K562 (cell line): ENCODE measurements around the gene ZFAND2A. TPM values are rescaled to one million over a fixed set of nuclear protein-coding genes. Genes with fewer than 3 reads are reported as not detected.

ENCODE experiments used
- ATAC-seq: fragments of 200-7000 bp; cut with Tn5 transposase; 3 replicates; pipeline ENCODE4 v1.9.1; 2020; ENCODE audit warnings: moderate library complexity
- BruUV-seq: library from RNA; stranded (reverse); fragments of 400-500 nt; replicated peaks from 2 replicates; lab custom pipeline; 2021; lab: Mats Ljungman, UMichigan
- CTCF ChIA-PET: fragments of 300-600 bp; formaldehyde crosslinking; extraction: SDS; loops from one replicate; lab custom pipeline; 2021; ENCODE audit warnings: low intra/inter-chr PET ratio; lab: Yijun Ruan, JAX
- POLR2A ChIA-PET: fragments of 300-600, 350-650 bp; sonication (Branson Sonifier 250); formaldehyde crosslinking; extraction: SDS; loops from one replicate; lab custom pipeline; 2021; ENCODE audit warnings: antibody characterized with exemption, inconsistent platforms; lab: Yijun Ruan, JAX
- DNase-seq, 4 experiments: peaks; one replicate each; pipeline versions ENCODE4 v3.0.0 to v3.0.0-alpha.2; 2011 to 2018; ENCODE audit warnings: low spot score in 3 of 4, mixed read lengths in 3 of 4; ENCODE audit errors: extremely low read depth in 1 of 4
- FAIRE-seq: peaks from 2 replicates; lab custom pipeline; 2011; peaks lifted over from hg19 to GRCh38; lab: Jason Lieb, UNC
- H2AFZ ChIP-seq: 2 replicates; pipeline ENCODE4 v1.6.0; 2011; ENCODE audit warnings: low read depth, low read length, control low read depth, inconsistent platforms
- H3K27ac ChIP-seq: fragments of 200-600 bp; 3 replicates; pipeline ENCODE4 v1.8.0; 2011; ENCODE audit warnings: low read depth, mild to moderate bottlenecking, control low read depth, inconsistent platforms, low read length, moderate library complexity, mixed read lengths; ENCODE audit errors: extremely low read depth
- H3K27me3 ChIP-seq, 2 experiments: fragments of 300-600 bp in 1 of 2; 2 replicates in 1 of 2; 3 replicates in 1 of 2; pipeline versions ENCODE4 v1.6.0 to v1.8.0; 2011; ENCODE audit warnings: inconsistent platforms in 2 of 2, low read length in 2 of 2, mild to moderate bottlenecking in 1 of 2, mixed read lengths in 1 of 2, moderate library complexity in 1 of 2; ENCODE audit not compliant: control insufficient read depth in 2 of 2, insufficient read depth in 2 of 2
- H3K36me3 ChIP-seq: fragments of 300-600 bp; 3 replicates; pipeline ENCODE4 v1.8.0; 2011; ENCODE audit warnings: mild to moderate bottlenecking, low read length, inconsistent platforms; ENCODE audit not compliant: control insufficient read depth, insufficient read depth
- H3K4me1 ChIP-seq, 2 experiments: fragments of 200-600 bp in 1 of 2; replicated peaks in 1 of 2; 2 replicates in 1 of 2; 3 replicates in 1 of 2; pipeline versions ENCODE4 v1.5.1 to v1.8.0; 2011; ENCODE audit warnings: inconsistent platforms in 2 of 2, low read length in 2 of 2, mild to moderate bottlenecking in 1 of 2, mixed read lengths in 1 of 2, moderate library complexity in 1 of 2; ENCODE audit not compliant: control insufficient read depth in 2 of 2, insufficient read depth in 2 of 2
- H3K4me2 ChIP-seq: 2 replicates; pipeline ENCODE4 v1.6.1; 2011; ENCODE audit warnings: low read length, control low read depth, inconsistent platforms, mixed read lengths; ENCODE audit not compliant: insufficient read depth
- H3K4me3 ChIP-seq: fragments of 200-600 bp; sonication (generic), shearing (Covaris generic); 2 replicates; pipeline ENCODE4 v1.5.1; 2016; ENCODE audit warnings: control low read depth, inconsistent platforms
- H3K79me2 ChIP-seq: fragments of 200-600 bp; 3 replicates; pipeline ENCODE4 v1.8.0; 2011; ENCODE audit warnings: low read length, inconsistent platforms; ENCODE audit not compliant: control insufficient read depth, insufficient read depth
- H3K9ac ChIP-seq, 2 experiments: 2 replicates each; pipeline versions ENCODE4 v1.6.0 to v1.6.1; 2011; ENCODE audit warnings: low read depth in 2 of 2, low read length in 2 of 2, control low read depth in 1 of 2, inconsistent platforms in 1 of 2, mild to moderate bottlenecking in 1 of 2, mixed read lengths in 1 of 2; ENCODE audit not compliant: insufficient read depth in 1 of 2
- H3K9me1 ChIP-seq: one replicate; pipeline ENCODE4 v1.6.0; 2011; ENCODE audit warnings: inconsistent platforms, mild to moderate bottlenecking, low read length, moderate library complexity; ENCODE audit not compliant: control insufficient read depth, insufficient read depth
- H3K9me3 ChIP-seq: replicated peaks from 2 replicates; pipeline ENCODE4 v1.5.1; 2011; ENCODE audit warnings: low read depth, low read length, inconsistent platforms; ENCODE audit not compliant: control insufficient read depth, insufficient read depth
- H4K20me1 ChIP-seq: replicated peaks from 2 replicates; pipeline ENCODE4 v1.6.1; 2011; ENCODE audit warnings: low read length, inconsistent platforms, mixed read lengths; ENCODE audit not compliant: control insufficient read depth, insufficient read depth
- THRA ChIP-seq: fragments of 450-650 bp; IDR thresholded peaks from 2 replicates; pipeline ENCODE4 v1.6.1; 2017; ENCODE audit warnings: mild to moderate bottlenecking, moderate library complexity
- ZNF717 ChIP-seq: fragments of 250-450 bp; sonication (Bioruptor Pico); IDR thresholded peaks from 2 replicates; pipeline ENCODE4 v1.5.0; 2021
- WGBS: fragments of 100-300 bp; shearing (Covaris generic); methylation state at CpG from one replicate; pipeline ENCODE4 v1.1.6; 2016; ENCODE audit warnings: low coverage, mixed read lengths; ENCODE audit not compliant: insufficient coverage; ENCODE audit errors: missing lambda C conversion rate; 5-methylcytosine and 5-hydroxymethylcytosine counted together
- in situ Hi-C: fragments of 300-500 bp; cut with MboI; formaldehyde crosslinking; loops from 4 replicates; pipeline ENCODE4 v1.15.0; 2018; ENCODE audit warnings: inconsistent platforms, mixed read lengths
- intact Hi-C: fragments of 100-400 bp; cut with micrococcal nuclease; formaldehyde crosslinking; loops from 2 replicates; pipeline ENCODE4 v1.14.2; 2022
- polyA plus RNA-seq, 8 experiments: library from polyadenylated mRNA; depleted of rRNA in 4 of 8; stranded (reverse) in 5 of 8; unstranded in 3 of 8; fragments of >200 nt; fragmentation: Nextera tagmentation in 2 of 8; fragmentation: Illumina TruSeq in 1 of 8; extraction: Ambion mirVana in 2 of 8; extraction: Trizol in 1 of 8; gene quantifications; 2 replicates each; pipeline versions ENCODE4 v1.2.1 to v1.2.3, GENCODE V29; 2011 to 2014; ENCODE audit warnings: inconsistent platforms in 1 of 8, missing spikeins in 1 of 8
- total RNA-seq, 7 experiments: library from RNA; depleted of rRNA in 6 of 7; stranded (reverse); fragments of >200 nt in 6 of 7; fragmentation: Illumina TruSeq in 2 of 7; extraction: Trizol in 2 of 7; gene quantifications; 2 replicates each; pipeline versions ENCODE4 v1.2.1 to v1.2.3, GENCODE V29; 2011 to 2021; ENCODE audit warnings: low replicate concordance in 1 of 7

ZFAND2A gene
- total and polyA plus RNA-seq, 9 of the 15 experiments (the other 6 are each of a cell fraction or from before 2014, with no cell fraction given): 16.8 to 56.8 (median 26.1) TPM

GRCh38 chr7:1170741-1171501 is 10.9 kb upstream of the ZFAND2A start:
- DNase-seq: no peak
- no peaks in the 10 kb centered on the region for H3K27me3 ChIP-seq
- no TSS peak for BruUV-seq
- H2AFZ ChIP-seq: no peak overlapping the region
- no peaks in the 10 kb centered on the region for H3K9me1 ChIP-seq
- no peak overlapping the region for H3K4me2 ChIP-seq
- H3K27ac ChIP-seq: no peak overlapping the region
- in situ Hi-C loops (loop anchor here (25.0 kb wide), 1 partner anchor 184 kb away; the partner anchor contains the start of genes COX19 and CYP2W1), intact Hi-C loops (loop anchor here (10.0 kb wide), 1 partner anchor 846 kb away; no protein-coding TSS in a partner anchor)
- H3K79me2 ChIP-seq: peaks cover 5% of the 10 kb centered on the region; the same call in 1 of the 3 replicates
- no peak for FAIRE-seq
- CTCF ChIA-PET: interaction anchor here (0.7 to 2.1 kb wide), 2 partner anchors 178 to 261 kb away, joined by 3 to 15 read pairs; no protein-coding TSS in a partner anchor
- H3K4me3 ChIP-seq: no peak overlapping the region
- no peaks in the 10 kb centered on the region for H3K36me3 ChIP-seq
- H4K20me1 ChIP-seq: no peaks in the 10 kb centered on the region
- peaks cover 6 to 28% of the 10 kb centered on the region in 2 experiments for H3K4me1 ChIP-seq
- 64% methylated on average over 23 of the region's 26 CpGs for WGBS
- POLR2A ChIA-PET: no interaction called here
- H3K9ac ChIP-seq: no peak overlapping the region
- H3K9me3 ChIP-seq: no peaks in the 10 kb centered on the region
- no peak for ATAC-seq
- TF ChIP-seq THRA (0 out of 2 replicates have a peak, but pooled peaks have one; percentile 16), ZNF717 (no peak)
